ENCODE data around the gene ASIP. TPM values are rescaled to one million over a fixed set of nuclear protein-coding genes. Genes with fewer than 3 reads are reported as not detected.

The ASIP gene
- total and polyA plus RNA-seq, 4 donors: 0.39 to 0.62 TPM; not detected in 2

GRCh38 chr20:34293119-34293518, 51.9 kb downstream of the ASIP start:
- TF ChIP-seq HNF4A (conservative IDR thresholded peaks at IDR 0.05) (no peak), NR2F2 (IDR thresholded peaks at IDR 0.05) (no peak), EGR1 (IDR thresholded peaks at IDR 0.05; ENCODE audit: low read depth in 2 of 2) (no peak), TAF1 (conservative IDR thresholded peaks at IDR 0.05) (no peak), MAX (IDR thresholded peaks at IDR 0.05) (no peak), HNF4G (IDR thresholded peaks at IDR 0.05) (no peak), REST (IDR thresholded peaks at IDR 0.05) (no peak), ZBTB33 (IDR thresholded peaks at IDR 0.05) (no peak), RXRA (IDR thresholded peaks at IDR 0.05) (no peak), JUND (IDR thresholded peaks at IDR 0.05) (no peak)
- Histone ChIP-seq H3K36me3 (ENCODE audit: control insufficient read depth in 4 of 4, insufficient read depth in 3 of 4, low read depth in 1 of 4, low read length in 3 of 4) (peaks cover 14 to 60% (median 40%) of the 10 kb centered on the region in 4 donors), H3K4me1 (ENCODE audit: control insufficient read depth in 4 of 4, insufficient read depth in 4 of 4, low read length in 3 of 4) (peaks cover 2 to 8% (median 7%) of the 10 kb centered on the region in 4 donors), H3K9me3 (ENCODE audit: control insufficient read depth in 4 of 4, low read length in 3 of 4) (no peaks in the 10 kb centered on the region), H3K4me3 (ENCODE audit: low read depth in 1 of 3, low read length in 3 of 3) (no peak overlapping the region), H3K9ac (ENCODE audit: low read depth in 1 of 2, low read length in 2 of 2) (no peak overlapping the region), H3K27ac (ENCODE audit: low read depth in 1 of 2, low read length in 2 of 2) (no peak overlapping the region), H3K27me3 (ENCODE audit: control insufficient read depth in 4 of 4, insufficient read depth in 4 of 4, low read length in 3 of 4) (no peaks in the 10 kb centered on the region)
- DNase-seq (ENCODE audit: low spot score): no peak
- WGBS: 97% methylated on average over 5 of the region's 5 CpGs

GRCh38 chr20:34293589-34293988, 52.4 kb downstream of the ASIP start:
- no peak for TF ChIP-seq FOXA1 (IDR thresholded peaks at IDR 0.05)
- no peak for TF ChIP-seq NR2F2 (IDR thresholded peaks at IDR 0.05)
- Histone ChIP-seq H3K27me3 (ENCODE audit: control insufficient read depth in 4 of 4, insufficient read depth in 4 of 4, low read length in 3 of 4) (no peaks in the 10 kb centered on the region), H3K4me3 (ENCODE audit: low read depth in 1 of 3, low read length in 3 of 3) (no peak overlapping the region), H3K9ac (ENCODE audit: low read depth in 1 of 2, low read length in 2 of 2) (no peak overlapping the region), H3K4me1 (ENCODE audit: control insufficient read depth in 4 of 4, insufficient read depth in 4 of 4, low read length in 3 of 4) (peaks cover 2 to 8% (median 7%) of the 10 kb centered on the region in 4 donors), H3K27ac (ENCODE audit: low read depth in 1 of 2, low read length in 2 of 2) (no peak overlapping the region), H3K9me3 (ENCODE audit: control insufficient read depth in 4 of 4, low read length in 3 of 4) (no peaks in the 10 kb centered on the region), H3K36me3 (ENCODE audit: control insufficient read depth in 4 of 4, insufficient read depth in 3 of 4, low read depth in 1 of 4, low read length in 3 of 4) (peaks cover 14 to 55% (median 37%) of the 10 kb centered on the region in 4 donors)
- 78% methylated on average over 7 of the region's 7 CpGs for WGBS
- DNase-seq (ENCODE audit: low spot score): no peak

- WGBS: 98% methylated on average over 7 of the region's 7 CpGs
- Histone ChIP-seq H3K36me3 (ENCODE audit: control insufficient read depth in 4 of 4, insufficient read depth in 3 of 4, low read depth in 1 of 4, low read length in 3 of 4) (peaks cover 14 to 52% (median 36%) of the 10 kb centered on the region in 4 donors), H3K4me3 (ENCODE audit: low read depth in 1 of 3, low read length in 3 of 3) (no peak overlapping the region), H3K9ac (ENCODE audit: low read depth in 1 of 2, low read length in 2 of 2) (no peak overlapping the region), H3K4me1 (ENCODE audit: control insufficient read depth in 4 of 4, insufficient read depth in 4 of 4, low read length in 3 of 4) (peaks cover 2 to 10% (median 7%) of the 10 kb centered on the region in 4 donors), H3K27me3 (ENCODE audit: control insufficient read depth in 4 of 4, insufficient read depth in 4 of 4, low read length in 3 of 4) (no peaks in the 10 kb centered on the region), H3K27ac (ENCODE audit: low read depth in 1 of 2, low read length in 2 of 2) (no peak overlapping the region), H3K9me3 (ENCODE audit: control insufficient read depth in 4 of 4, low read length in 3 of 4) (no peaks in the 10 kb centered on the region)
- DNase-seq (ENCODE audit: low spot score): no peak
- TF ChIP-seq ATF3 (IDR thresholded peaks at IDR 0.05) (no peak), YY1 (IDR thresholded peaks at IDR 0.05) (no peak), JUND (IDR thresholded peaks at IDR 0.05) (no peak), RAD21 (IDR thresholded peaks at IDR 0.05) (no peak), HNF4A (conservative IDR thresholded peaks at IDR 0.05) (no peak)
Observed at GRCh38 chr20:34294563-34294962, 53.3 kb downstream of the ASIP start.
